GM12878 (cell line): ENCODE results near the gene ATP6V0D1. TPM values are rescaled to one million over a fixed set of nuclear protein-coding genes. Genes with fewer than 3 reads are reported as not detected.

Experiments used
- ASH2L ChIP-seq: fragments of 300-600, 200-600 bp; sonication (generic); IDR thresholded peaks from 2 replicates; pipeline ENCODE4 v1.6.1; 2017; ENCODE audit warnings: low read depth, mild to moderate bottlenecking, borderline replicate concordance
- BCL11A ChIP-seq: IDR thresholded peaks from 2 replicates; pipeline ENCODE4 v1.6.1; 2011; ENCODE audit warnings: low read depth, low read length
- BHLHE40 ChIP-seq, 2 experiments: fragments of 450-650 bp in 1 of 2; IDR thresholded peaks; 2 replicates each; pipeline ENCODE4 v1.6.1; 2011 to 2017; ENCODE audit warnings: low read depth in 2 of 2, borderline replicate concordance in 1 of 2, improper control_type of control experiment in 1 of 2, low read length in 1 of 2, mild to moderate bottlenecking in 1 of 2
- BMI1 ChIP-seq: fragments of 450-650 bp; IDR thresholded peaks from 2 replicates; pipeline ENCODE4 v1.6.1; 2016; ENCODE audit warnings: mild to moderate bottlenecking, moderate library complexity, borderline replicate concordance
- CBX5 ChIP-seq: sonication (generic); IDR thresholded peaks from 2 replicates; pipeline ENCODE4 v1.6.1; 2016; ENCODE audit warnings: low read depth, moderate library complexity, mild to moderate bottlenecking, inconsistent platforms
- CREM ChIP-seq: IDR thresholded peaks from 2 replicates; pipeline ENCODE4 v1.6.1; 2014; ENCODE audit warnings: antibody characterized with exemption, low read depth
- DPF2 ChIP-seq: fragments of 450-650 bp; IDR thresholded peaks from 2 replicates; pipeline ENCODE4 v1.6.1; 2017; ENCODE audit warnings: mild to moderate bottlenecking
- GATAD2B ChIP-seq: fragments of 450-650 bp; conservative IDR thresholded peaks from 2 replicates; pipeline ENCODE4 v1.6.1; 2017; ENCODE audit warnings: low read depth, mild to moderate bottlenecking, moderate library complexity
- IKZF1 ChIP-seq: fragments of 450-650 bp; conservative IDR thresholded peaks from 2 replicates; pipeline ENCODE4 v1.6.1; 2017; ENCODE audit warnings: antibody characterized with exemption, mild to moderate bottlenecking
- IKZF2 ChIP-seq, 2 experiments: fragments of 450-650 bp; IDR thresholded peaks; 2 replicates each; pipeline ENCODE4 v1.6.1; 2017; ENCODE audit warnings: mild to moderate bottlenecking in 2 of 2, moderate library complexity in 2 of 2
- MEF2A ChIP-seq: IDR thresholded peaks from 2 replicates; pipeline ENCODE4 v1.6.1; 2011; ENCODE audit warnings: low read depth, mild to moderate bottlenecking, low read length, moderate library complexity; ENCODE audit not compliant: insufficient read depth
- MTA2 ChIP-seq: fragments of 450-650 bp; IDR thresholded peaks from 2 replicates; pipeline ENCODE4 v1.6.1; 2016; ENCODE audit warnings: low read depth, mild to moderate bottlenecking, moderate library complexity
- NBN ChIP-seq: fragments of 450-650 bp; IDR thresholded peaks from 2 replicates; pipeline ENCODE4 v1.6.1; 2016
- PAX5 ChIP-seq: IDR thresholded peaks from 2 replicates; pipeline ENCODE4 v1.6.1; 2011; ENCODE audit warnings: low read depth, low read length, borderline replicate concordance
- PAX8 ChIP-seq: fragments of 450-650 bp; IDR thresholded peaks from 2 replicates; pipeline ENCODE4 v1.6.1; 2017; ENCODE audit warnings: mild to moderate bottlenecking, moderate library complexity
- POLR2A ChIP-seq: IDR thresholded peaks from 2 replicates; pipeline ENCODE4 v1.6.1; 2011; ENCODE audit warnings: low read depth, mild to moderate bottlenecking, low read length
- SRF ChIP-seq, 2 experiments: IDR thresholded peaks; 2 replicates each; pipeline ENCODE4 v1.6.1; 2011; ENCODE audit warnings: low read depth in 2 of 2, low read length in 2 of 2, mild to moderate bottlenecking in 1 of 2, moderate library complexity in 1 of 2
- SUZ12 ChIP-seq: fragments of 200-600 bp; sonication (generic); IDR thresholded peaks from one replicate; pipeline ENCODE4 v1.6.1; 2018; ENCODE audit warnings: antibody characterized with exemption, mild to moderate bottlenecking; ENCODE audit not compliant: unreplicated experiment
- polyA plus RNA-seq, 11 experiments: library from polyadenylated mRNA; depleted of rRNA in 4 of 11; unstranded in 6 of 11; stranded (reverse) in 5 of 11; fragments of >200 nt; fragmentation: Nextera tagmentation in 4 of 11; fragmentation: Illumina TruSeq in 1 of 11; extraction: Ambion mirVana in 4 of 11; extraction: Trizol in 1 of 11; gene quantifications; 1 replicate in 1 of 11; 2 replicates in 10 of 11; pipeline versions ENCODE4 v1.2.1 to v1.2.3, GENCODE V29; 2011 to 2016; ENCODE audit warnings: inconsistent platforms in 2 of 11, missing spikeins in 2 of 11, low read depth in 1 of 11
- total RNA-seq, 4 experiments: library from RNA; depleted of rRNA in 3 of 4; stranded (reverse); fragments of >200 nt in 3 of 4; fragmentation: Illumina TruSeq in 1 of 4; extraction: Trizol in 1 of 4; gene quantifications; 2 replicates each; pipeline versions ENCODE4 v1.2.1 to v1.2.3, GENCODE V29; 2013 to 2021
- TF ChIP-seq, protein P1 (sequence below): fragments of 450-650 bp; IDR thresholded peaks from 2 replicates; pipeline ENCODE4 v1.6.1; 2017; ENCODE audit warnings: mild to moderate bottlenecking, low read depth, inconsistent platforms; ENCODE audit not compliant: poor library complexity, severe bottlenecking
- TF ChIP-seq, protein P2 (sequence below): fragments of 150-350 bp; IDR thresholded peaks from 2 replicates; pipeline ENCODE4 v1.6.1; 2016; ENCODE audit warnings: low read depth, low read length
- TF ChIP-seq, protein P3 (sequence below): fragments of 450-650 bp; IDR thresholded peaks from 2 replicates; pipeline ENCODE4 v1.6.1; 2017; ENCODE audit warnings: mild to moderate bottlenecking, moderate library complexity

Gene ATP6V0D1
- total and polyA plus RNA-seq, 10 of the 15 experiments (the other 5 are each of a cell fraction or from before 2014, with no cell fraction given), result 28.1 to 141 (median 70.3) TPM

DNA sequence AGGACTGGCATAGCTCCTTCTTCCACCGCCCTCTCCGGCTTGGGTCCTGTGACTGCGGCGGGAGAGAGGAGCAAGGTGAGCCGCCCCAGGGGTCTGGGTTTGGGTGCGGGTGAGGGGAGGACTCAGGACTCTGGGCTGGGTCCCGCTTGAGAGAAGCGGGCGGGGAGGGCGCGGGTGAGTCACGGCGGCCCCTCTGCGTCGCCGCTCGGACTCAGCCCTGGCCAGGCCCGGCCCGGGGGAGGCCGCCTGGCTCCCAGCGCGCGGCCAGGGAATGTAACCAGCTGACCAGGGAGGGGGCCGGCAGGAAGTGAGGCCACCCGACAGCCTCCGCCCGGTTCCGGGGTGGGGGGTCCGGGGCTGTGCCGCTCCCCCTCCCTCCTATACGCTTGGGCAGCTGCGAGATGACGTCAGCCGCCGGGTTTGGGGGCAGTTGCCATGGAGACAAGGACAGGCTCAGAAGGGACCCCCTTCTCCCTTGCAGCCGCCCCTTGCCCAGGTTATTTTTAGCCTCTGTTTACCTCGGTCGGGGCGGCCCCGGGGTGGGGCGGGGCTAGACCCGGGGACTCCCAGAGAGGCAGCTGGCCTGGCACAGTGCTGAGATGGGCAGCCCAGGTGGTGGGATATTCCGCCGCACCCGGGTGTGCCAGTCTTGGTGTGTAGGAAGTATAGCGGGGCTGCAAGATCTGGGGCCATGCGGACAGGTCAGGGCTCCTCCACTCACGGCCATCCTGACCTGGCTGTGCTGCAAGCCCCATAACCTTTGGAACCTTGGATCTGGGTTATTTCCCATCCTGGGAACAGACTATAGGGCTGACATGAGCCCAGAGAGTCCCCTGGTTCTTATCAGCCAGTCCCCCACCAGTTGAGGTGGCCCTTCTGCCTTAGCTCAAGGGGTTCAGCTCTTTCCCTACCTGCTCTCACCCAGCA lies 49.3 kb upstream of the ATP6V0D1 start (continued):
- TF ChIP-seq, protein P1, sequence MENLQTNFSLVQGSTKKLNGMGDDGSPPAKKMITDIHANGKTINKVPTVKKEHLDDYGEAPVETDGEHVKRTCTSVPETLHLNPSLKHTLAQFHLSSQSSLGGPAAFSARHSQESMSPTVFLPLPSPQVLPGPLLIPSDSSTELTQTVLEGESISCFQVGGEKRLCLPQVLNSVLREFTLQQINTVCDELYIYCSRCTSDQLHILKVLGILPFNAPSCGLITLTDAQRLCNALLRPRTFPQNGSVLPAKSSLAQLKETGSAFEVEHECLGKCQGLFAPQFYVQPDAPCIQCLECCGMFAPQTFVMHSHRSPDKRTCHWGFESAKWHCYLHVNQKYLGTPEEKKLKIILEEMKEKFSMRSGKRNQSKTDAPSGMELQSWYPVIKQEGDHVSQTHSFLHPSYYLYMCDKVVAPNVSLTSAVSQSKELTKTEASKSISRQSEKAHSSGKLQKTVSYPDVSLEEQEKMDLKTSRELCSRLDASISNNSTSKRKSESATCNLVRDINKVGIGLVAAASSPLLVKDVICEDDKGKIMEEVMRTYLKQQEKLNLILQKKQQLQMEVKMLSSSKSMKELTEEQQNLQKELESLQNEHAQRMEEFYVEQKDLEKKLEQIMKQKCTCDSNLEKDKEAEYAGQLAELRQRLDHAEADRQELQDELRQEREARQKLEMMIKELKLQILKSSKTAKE, result no peak
- 0 out of 2 replicates have a peak, but pooled peaks have one; percentile 45 for TF ChIP-seq MEF2A
- peak; percentile 84 for TF ChIP-seq NBN
- no peak for TF ChIP-seq CBX5
- 0 out of 2 replicates have a peak, but pooled peaks have one; percentile 26 for TF ChIP-seq BCL11A
- TF ChIP-seq CREM, result peak; percentile 72; the same call in 1 of the 2 replicates
- TF ChIP-seq SUZ12, result no peak
- TF ChIP-seq PAX5, result peak; percentile 44; the same call in 1 of the 2 replicates
- TF ChIP-seq, protein P2, sequence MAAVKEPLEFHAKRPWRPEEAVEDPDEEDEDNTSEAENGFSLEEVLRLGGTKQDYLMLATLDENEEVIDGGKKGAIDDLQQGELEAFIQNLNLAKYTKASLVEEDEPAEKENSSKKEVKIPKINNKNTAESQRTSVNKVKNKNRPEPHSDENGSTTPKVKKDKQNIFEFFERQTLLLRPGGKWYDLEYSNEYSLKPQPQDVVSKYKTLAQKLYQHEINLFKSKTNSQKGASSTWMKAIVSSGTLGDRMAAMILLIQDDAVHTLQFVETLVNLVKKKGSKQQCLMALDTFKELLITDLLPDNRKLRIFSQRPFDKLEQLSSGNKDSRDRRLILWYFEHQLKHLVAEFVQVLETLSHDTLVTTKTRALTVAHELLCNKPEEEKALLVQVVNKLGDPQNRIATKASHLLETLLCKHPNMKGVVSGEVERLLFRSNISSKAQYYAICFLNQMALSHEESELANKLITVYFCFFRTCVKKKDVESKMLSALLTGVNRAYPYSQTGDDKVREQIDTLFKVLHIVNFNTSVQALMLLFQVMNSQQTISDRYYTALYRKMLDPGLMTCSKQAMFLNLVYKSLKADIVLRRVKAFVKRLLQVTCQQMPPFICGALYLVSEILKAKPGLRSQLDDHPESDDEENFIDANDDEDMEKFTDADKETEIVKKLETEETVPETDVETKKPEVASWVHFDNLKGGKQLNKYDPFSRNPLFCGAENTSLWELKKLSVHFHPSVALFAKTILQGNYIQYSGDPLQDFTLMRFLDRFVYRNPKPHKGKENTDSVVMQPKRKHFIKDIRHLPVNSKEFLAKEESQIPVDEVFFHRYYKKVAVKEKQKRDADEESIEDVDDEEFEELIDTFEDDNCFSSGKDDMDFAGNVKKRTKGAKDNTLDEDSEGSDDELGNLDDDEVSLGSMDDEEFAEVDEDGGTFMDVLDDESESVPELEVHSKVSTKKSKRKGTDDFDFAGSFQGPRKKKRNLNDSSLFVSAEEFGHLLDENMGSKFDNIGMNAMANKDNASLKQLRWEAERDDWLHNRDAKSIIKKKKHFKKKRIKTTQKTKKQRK, result no peak
- TF ChIP-seq ASH2L, result no peak
- TF ChIP-seq GATAD2B, result peak; percentile 33; the same call in 1 of the 2 replicates
- peak in 1 of 2 experiments; percentile 35; a peak in 1 of 4 replicates for TF ChIP-seq BHLHE40 (IDR thresholded peaks at IDR 0.05; ENCODE audit: borderline replicate concordance in 1 of 2, low read depth in 2 of 2, low read length in 1 of 2)
- no peak; a peak in 1 of 4 replicates for TF ChIP-seq IKZF2 (IDR thresholded peaks at IDR 0.05)
- TF ChIP-seq IKZF1, result peak; percentile 67
- TF ChIP-seq BMI1, result peak; percentile 86
- peak; percentile 22; the same call in 1 of the 2 replicates for TF ChIP-seq MTA2
- no peak for TF ChIP-seq SRF (IDR thresholded peaks at IDR 0.05; ENCODE audit: low read depth in 2 of 2, low read length in 2 of 2)
- peak; percentile 46 for TF ChIP-seq DPF2
- TF ChIP-seq, protein P3, sequence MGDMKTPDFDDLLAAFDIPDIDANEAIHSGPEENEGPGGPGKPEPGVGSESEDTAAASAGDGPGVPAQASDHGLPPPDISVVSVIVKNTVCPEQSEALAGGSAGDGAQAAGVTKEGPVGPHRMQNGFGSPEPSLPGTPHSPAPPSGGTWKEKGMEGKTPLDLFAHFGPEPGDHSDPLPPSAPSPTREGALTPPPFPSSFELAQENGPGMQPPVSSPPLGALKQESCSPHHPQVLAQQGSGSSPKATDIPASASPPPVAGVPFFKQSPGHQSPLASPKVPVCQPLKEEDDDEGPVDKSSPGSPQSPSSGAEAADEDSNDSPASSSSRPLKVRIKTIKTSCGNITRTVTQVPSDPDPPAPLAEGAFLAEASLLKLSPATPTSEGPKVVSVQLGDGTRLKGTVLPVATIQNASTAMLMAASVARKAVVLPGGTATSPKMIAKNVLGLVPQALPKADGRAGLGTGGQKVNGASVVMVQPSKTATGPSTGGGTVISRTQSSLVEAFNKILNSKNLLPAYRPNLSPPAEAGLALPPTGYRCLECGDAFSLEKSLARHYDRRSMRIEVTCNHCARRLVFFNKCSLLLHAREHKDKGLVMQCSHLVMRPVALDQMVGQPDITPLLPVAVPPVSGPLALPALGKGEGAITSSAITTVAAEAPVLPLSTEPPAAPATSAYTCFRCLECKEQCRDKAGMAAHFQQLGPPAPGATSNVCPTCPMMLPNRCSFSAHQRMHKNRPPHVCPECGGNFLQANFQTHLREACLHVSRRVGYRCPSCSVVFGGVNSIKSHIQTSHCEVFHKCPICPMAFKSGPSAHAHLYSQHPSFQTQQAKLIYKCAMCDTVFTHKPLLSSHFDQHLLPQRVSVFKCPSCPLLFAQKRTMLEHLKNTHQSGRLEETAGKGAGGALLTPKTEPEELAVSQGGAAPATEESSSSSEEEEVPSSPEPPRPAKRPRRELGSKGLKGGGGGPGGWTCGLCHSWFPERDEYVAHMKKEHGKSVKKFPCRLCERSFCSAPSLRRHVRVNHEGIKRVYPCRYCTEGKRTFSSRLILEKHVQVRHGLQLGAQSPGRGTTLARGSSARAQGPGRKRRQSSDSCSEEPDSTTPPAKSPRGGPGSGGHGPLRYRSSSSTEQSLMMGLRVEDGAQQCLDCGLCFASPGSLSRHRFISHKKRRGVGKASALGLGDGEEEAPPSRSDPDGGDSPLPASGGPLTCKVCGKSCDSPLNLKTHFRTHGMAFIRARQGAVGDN, result peak; percentile 64; the same call in 1 of the 2 replicates
- TF ChIP-seq PAX8, result no peak
- peak; percentile 57 for TF ChIP-seq POLR2A
